ENCODE results near the gene C1D.
A peak's percentile ranks its signal among the peaks of the same experiment; 100 is the strongest.

The C1D gene

GRCh38 chr2:68062680-68063387 is at the start of gene C1D:
Gene C1D (minus strand): TSS chr2:68063004. CDS start chr2:68047310, 15,694 bp downstream.
- peak; percentile 96 for DNase-seq

GRCh38 chr2:68110102-68110501 is 47.3 kb upstream of the C1D start:
- DNase-seq, result no peak

- DNase-seq, result no peak
These were observed 45.3 kb upstream of the C1D start for GRCh38 chr2:68108120-68108519.

DNA sequence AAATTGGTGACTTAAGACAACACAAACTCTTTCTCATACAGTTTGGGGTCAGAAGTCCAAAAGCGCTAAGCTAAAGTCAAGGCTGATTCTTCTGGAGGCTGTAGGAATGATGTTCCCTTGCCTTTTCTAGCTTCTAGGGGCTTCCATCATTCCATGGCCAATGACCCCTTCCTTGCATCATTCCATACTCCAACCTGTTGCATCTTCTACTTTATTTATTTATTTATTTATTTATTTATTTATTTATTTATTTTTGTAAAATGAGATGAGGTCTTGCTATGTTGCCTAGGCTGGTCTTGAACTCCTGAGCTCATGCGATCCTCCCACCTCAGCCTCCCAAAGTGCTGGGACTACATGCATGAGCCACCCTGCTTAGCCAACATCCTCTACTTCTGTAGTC is 44.7 kb upstream of the C1D start:
- DNase-seq, result no peak

GRCh38 chr2:68104111-68104835 is 41.5 kb upstream of the C1D start:
- DNase-seq, result no peak

GRCh38 chr2:68103709-68104055 is 40.9 kb upstream of the C1D start:
- DNase-seq, result no peak

GRCh38 chr2:68103030-68103708 is 40.4 kb upstream of the C1D start:
- DNase-seq, result no peak

GRCh38 chr2:68100189-68100588 is 37.4 kb upstream of the C1D start:
- DNase-seq, result no peak

DNA sequence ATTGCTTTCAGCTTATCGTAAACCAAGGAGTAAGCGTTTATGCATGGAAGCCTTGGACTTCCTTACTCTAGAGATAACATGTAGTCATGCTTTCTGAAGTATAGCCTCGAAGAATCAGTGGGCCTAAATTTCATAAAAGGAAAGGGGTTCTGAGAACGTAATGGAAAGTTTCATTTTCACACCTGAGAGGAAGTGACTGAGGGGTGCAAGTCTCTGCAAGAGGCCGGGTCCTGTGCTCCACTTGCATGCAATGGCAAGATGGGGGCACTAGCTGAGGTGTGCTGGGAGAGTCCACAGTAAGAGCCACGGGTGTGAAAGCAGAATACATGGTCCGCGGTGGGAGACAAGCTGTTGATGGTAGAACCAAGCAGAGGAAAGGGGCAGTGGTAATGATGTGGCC is 36.5 kb upstream of the C1D start:
- no peak for DNase-seq

- DNase-seq, result no peak
These were observed 35.5 kb upstream of the C1D start for GRCh38 chr2:68098291-68098797.

- no peak for DNase-seq
These were observed 31.3 kb upstream of the C1D start for GRCh38 chr2:68094111-68094510.

GRCh38 chr2:68093634-68094033 is 30.8 kb upstream of the C1D start:
- no peak for DNase-seq

DNA sequence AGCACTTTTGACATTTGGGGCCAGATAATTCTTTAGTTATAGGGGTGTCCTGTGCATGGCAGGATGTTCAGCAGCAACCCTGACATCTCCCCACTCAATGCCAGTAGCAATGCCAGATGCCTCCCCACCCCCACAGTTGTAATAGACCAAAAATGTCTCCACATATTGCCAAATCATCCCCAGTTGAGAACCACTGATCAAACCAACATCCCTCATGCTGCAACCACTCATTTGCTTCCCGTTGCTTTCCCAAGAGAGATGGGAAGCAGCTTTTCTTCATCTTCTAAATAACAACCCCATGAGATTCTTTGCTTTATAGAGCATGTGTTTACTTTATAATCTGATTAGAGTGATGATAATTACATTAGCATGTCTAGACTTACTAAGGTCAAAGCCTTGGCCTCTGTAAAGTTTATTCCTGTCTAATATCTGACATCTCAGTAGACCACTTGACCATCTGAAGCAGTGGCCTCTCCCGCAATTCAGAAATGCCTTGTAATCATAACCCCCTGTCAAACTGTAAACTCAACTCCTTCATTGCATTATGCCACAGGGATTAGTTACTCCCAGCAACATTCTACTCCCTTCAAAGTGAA is 28.7 kb upstream of the C1D start:
- no peak for DNase-seq

GRCh38 chr2:68089961-68090360 is 27.2 kb upstream of the C1D start:
- DNase-seq, result no peak

DNA sequence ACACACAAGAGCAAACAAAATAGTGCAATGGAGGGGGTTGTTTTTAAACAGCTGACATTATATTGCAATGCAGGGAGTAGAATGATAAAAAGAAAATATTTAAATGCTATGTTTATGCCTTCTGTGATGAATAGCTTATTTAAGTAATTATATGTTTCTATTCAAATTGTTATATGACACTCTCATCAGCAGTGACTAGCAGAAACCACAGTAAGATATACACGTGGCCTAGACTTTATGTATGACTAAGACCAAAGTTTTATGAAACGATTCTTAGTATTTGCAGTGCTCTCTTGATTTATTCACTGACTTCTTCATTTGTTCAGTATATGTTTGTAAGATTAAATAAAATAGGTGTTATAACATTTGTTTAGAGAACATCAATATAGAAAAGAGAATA is 26.1 kb upstream of the C1D start:
- DNase-seq, result no peak

- no peak for DNase-seq
These were observed 23.4 kb upstream of the C1D start for GRCh38 chr2:68086166-68086565.

GRCh38 chr2:68083346-68083745 is 20.5 kb upstream of the C1D start:
- no peak for DNase-seq

DNA sequence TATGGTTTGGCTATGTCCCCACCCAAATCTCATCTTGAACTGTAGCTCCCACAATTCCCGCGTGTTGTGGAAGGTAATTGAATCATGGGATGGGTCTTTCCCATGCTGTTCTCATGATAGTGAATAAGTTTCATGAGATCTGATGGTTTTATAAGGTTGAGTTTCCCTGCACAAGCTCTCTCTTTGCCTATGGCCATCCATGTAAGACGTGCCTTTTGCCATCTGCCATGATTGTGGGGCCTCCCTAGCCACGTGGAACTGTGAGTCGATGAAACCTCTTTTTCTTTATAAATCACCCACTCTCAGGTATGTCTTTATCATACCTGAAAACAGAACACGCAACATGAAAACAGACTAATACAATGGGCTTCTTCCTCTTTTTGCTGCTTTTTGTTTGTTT is 11.2 kb upstream of the C1D start:
- DNase-seq, result no peak

DNA sequence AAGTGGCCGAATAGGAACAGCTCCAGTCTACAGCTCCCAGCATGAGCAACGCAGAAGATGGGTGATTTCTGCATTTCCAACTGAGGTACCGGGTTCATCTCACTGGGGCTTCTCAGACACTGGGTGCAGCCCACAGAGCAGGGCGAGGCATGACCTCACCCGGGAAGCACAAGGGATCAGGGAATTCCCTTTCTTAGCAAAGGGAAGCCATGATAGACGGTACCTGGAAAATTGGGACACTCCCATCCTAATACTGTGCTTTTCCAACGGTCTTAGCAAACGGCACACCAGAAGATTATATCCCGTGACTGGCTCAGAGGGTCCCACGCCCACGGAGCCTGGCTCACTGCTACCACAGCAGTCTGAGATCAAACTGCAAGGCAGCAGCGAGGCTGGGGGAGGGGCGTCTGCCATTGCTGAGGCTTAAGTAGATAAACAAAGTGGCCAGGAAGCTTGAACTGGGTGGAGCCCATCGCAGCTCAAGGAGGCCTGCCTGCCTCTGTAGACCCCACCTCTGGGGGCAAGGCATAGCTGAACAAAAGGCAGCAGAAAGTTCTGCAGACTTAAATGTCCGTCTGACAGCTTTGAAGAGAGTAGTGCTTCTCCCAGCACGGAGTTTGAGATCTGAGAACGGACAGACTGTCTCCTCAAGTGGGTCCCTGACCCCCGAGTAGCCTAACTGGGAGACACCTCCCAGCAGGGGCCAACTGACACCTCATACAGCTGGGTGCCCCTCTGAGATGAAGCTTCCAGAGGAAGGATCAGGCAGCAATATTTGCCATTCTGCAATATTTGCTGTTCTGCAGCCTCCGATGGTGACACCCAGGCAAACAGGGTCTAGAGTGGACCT is 1.2 kb upstream of the C1D start:
- DNase-seq, result peak in 1 of 2 donors; percentile 5

GRCh38 chr2:68060652-68061051 is 2.2 kb downstream of the C1D start:
- DNase-seq, result no peak

DNA sequence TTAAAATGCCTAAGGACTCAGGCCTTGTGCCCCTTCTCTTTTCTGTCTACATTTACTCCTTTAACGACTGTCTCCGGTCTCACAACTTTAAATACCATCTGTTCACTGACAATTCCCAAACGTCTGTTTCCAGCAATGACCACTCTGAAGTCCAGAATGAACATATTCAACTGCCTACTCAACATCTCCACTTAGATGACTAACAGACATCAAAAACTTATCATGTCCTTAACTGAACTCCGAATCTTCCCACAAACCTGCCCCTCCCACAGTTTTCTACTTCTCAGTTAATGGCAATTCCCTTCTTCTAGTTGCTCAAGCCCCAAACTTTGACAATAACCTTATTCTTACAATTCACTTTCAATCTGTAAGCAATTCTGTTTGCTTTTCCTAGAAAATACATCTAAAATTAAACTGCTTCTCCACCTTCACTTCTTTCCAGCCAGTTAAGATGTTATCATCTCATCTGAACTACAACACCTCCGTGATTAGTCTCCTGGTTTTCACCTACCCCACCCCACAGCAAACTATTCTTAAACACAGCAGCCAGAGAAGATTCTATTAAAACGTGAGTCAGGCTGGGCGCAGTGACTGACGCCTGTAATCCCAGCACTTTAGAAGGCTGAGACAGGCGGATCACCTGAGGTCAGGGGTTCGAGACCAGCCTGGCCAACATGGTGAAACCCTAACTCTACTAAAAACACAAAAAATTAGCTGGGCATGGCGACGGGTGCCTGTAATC is 2.8 kb downstream of the C1D start:
- no peak for DNase-seq
